ENCODE results near the gene PNPLA1. TPM values are rescaled to one million over a fixed set of nuclear protein-coding genes. Genes with fewer than 3 reads are reported as not detected.

The PNPLA1 gene
- total RNA-seq, 1 donor from 2014 or later: not detected

DNA sequence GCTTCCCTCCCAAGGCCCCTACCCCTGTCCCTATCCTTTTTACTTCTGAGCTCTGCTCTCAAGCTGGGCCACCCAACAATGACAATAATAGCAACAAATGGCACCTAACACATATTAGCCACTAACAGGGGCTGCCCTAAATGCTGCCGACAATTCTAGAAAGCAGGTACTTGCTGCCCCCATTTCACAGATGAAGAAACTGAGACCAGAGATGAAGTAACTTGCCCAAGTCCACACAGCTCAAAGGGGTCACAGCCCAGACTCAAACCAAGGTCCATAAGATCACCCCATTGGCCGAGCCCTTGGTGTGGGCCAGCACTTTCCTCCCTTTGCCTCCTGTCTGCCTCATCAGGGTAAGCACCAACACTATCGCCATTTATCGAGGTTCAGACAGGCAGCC, 54.9 kb downstream of the PNPLA1 start:
- TF ChIP-seq CTCF (conservative IDR thresholded peaks at IDR 0.05; ENCODE audit: low read depth, low read length): no peak
- no peak for DNase-seq (ENCODE audit: low read depth)
- H3K4me3 ChIP-seq (ENCODE audit: low read depth, low read length): no peak overlapping the region

DNA sequence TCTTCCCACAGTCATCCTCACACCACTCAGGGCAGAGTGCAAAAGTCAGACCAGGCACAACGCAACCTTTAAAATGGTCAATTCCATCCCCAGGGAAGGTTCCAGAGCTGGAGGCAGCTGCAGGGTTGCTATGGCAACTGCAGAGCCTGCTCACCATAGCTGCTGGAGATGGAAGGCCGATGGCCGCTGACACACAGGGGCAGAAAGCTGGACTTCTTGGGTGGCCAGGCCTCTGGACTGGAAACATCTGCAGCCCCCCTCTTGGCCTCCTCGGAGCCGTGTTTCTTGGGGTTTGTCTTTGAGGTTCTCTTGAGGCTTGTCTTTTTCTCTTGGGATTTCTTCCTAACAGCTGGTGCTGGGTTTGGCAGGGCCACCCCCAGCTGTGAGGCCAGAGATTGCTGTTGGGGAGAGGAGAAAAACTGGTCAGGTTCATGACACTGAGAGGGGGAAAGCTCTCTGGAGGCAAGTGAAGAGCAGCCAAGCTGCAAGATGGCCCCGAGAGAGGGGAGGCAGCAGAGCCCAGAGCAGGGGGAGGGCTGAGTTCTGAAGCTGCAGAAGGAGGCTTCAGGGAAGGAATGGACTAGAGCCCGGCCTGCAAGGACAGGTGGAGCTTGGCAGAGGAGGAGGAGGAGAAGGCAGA, 56.6 kb downstream of the PNPLA1 start:
- H3K4me3 ChIP-seq (ENCODE audit: low read depth, low read length): no peak overlapping the region
- DNase-seq (ENCODE audit: low read depth): no peak
- no peak for TF ChIP-seq CTCF (conservative IDR thresholded peaks at IDR 0.05; ENCODE audit: low read depth, low read length)

DNA sequence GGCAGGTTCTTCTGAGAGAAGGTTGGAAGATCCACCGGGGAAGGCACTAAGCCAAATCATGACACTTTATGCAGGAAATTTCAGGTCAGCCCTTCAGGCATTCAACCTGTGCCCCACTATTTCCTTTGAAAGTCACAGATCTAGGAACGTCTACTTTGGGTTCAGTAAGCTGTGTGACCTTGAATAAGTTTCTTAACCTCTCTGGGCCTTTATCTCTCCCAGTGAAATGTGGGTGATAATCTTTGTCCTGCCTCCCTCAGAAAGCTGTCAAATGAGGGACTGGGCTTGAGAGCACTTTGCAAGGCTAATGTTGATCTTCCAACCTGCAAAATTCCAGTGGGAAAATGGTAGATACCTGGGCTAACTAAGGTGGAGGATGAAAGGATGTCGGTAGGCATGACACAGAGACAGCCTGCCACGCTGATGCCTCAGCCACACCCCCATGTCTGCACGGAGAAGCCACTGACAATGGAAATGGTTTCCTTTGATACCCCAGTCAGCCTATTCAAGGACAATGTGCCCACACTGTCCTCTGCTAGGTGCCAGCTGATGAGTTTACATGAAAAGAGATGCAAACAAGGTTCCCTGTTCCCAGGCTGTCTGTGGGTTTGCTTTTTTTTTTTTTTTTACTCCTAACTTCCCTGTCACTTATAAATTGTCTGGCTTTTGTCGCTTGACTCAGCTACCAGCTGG, 57.5 kb downstream of the PNPLA1 start:
- DNase-seq (ENCODE audit: low read depth): no peak
- TF ChIP-seq CTCF (conservative IDR thresholded peaks at IDR 0.05; ENCODE audit: low read depth, low read length): no peak
- H3K4me3 ChIP-seq (ENCODE audit: low read depth, low read length): no peak overlapping the region

DNA sequence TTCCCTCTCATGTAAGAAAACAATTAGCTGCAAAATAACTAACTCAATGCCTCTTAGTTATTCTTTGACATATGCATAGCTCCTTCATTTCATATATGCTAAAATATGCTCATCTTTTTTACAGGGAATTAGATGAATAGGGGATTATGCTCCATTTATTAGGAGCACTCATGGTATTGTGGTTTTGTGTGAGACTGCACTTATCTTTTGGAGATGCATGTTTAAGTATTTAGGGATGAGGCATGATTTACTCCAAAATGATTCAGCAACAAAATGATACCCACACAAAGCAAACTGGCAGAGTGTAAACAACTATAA, 58.0 kb downstream of the PNPLA1 start:
- no peak for TF ChIP-seq CTCF (conservative IDR thresholded peaks at IDR 0.05; ENCODE audit: low read depth, low read length)
- H3K4me3 ChIP-seq (ENCODE audit: low read depth, low read length): no peak overlapping the region
- no peak for DNase-seq (ENCODE audit: low read depth)

- TF ChIP-seq CTCF (conservative IDR thresholded peaks at IDR 0.05; ENCODE audit: low read depth, low read length): no peak
- no peak overlapping the region for H3K4me3 ChIP-seq (ENCODE audit: low read depth, low read length)
- no peak for DNase-seq (ENCODE audit: low read depth)
Observed at GRCh38 chr6:36328600-36328999, 58.7 kb downstream of the PNPLA1 start.

- no peak for DNase-seq (ENCODE audit: low read depth)
- H3K4me3 ChIP-seq (ENCODE audit: low read depth, low read length): no peak overlapping the region
- TF ChIP-seq CTCF (conservative IDR thresholded peaks at IDR 0.05; ENCODE audit: low read depth, low read length): no peak
Observed at GRCh38 chr6:36329798-36330291, 60.0 kb downstream of the PNPLA1 start.

GRCh38 chr6:36330366-36330765, 60.5 kb downstream of the PNPLA1 start:
- no peak for DNase-seq (ENCODE audit: low read depth)
- TF ChIP-seq CTCF (conservative IDR thresholded peaks at IDR 0.05; ENCODE audit: low read depth, low read length): no peak
- no peak overlapping the region for H3K4me3 ChIP-seq (ENCODE audit: low read depth, low read length)

All from epithelial cell of proximal tubule (primary cell).